DMS53 (cell line): ENCODE results near the gene CROCC.
A peak's percentile ranks its signal among the peaks of the same experiment; 100 is the strongest.

Experiments used
- DNase-seq: peaks from one replicate; lab custom pipeline; 2025; lab: John Stamatoyannopoulos, UW

The CROCC gene

DNA sequence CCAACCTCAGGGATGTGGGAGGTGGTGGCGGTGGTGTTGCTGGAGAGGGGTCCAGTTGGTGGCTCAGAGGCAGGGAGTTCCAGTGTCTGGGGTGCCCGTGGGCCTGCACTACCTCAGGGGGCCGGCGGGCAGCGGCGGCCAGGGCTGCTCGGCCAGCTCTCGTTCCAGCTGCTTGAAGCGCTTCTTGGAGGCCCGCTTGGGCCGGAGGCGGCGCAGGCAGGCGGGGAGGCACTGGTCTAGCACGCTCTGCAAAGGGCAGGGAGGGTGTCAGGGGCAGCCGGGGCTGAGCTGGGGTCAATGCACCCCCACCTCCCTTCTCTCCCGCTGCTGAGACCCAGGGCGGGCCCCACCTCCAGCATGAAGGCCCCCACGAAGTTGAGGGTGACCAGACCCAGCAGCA, 64.4 kb downstream of the CROCC start:
- DNase-seq = no peak

DNA sequence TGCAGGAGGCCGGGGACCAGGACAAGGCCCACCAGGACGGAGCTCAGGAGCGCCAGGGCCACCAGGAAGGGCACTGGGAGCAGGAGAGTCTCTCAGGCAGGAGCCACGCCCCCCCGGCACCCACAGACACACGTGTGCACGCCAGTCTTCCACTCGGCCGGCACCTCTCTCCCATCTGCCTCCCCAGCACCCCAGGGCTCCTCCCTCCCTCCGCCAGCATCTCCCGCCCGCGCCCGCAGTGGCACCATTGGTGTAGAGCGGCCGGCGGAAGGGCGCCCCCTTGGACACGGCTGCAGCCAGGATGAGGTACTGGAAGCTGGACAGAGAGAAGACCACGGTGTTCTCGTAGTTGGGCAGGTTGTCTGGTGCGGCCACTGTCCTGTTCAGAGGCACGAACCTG, 64.8 kb downstream of the CROCC start:
- no peak for DNase-seq

DNA sequence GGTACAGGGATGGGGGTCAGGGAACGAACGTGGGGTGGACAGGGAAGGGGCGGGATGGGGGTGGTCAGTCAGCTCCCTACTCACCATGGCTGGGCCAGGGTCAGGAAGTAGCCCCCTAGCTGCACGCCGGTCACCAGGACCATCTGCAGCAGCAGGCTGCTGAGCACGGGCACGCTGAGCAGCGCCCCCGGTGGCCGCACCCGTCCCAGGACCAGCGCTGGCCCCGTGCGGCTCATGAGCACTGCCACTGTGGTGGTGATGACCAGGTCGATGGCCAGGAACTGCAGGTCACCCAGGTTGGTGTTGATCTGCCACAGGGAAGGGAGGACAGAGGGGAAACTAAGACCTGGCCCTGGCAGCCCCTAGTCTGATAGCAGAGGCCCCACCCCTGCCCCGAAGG, 65.2 kb downstream of the CROCC start:
- DNase-seq = peak; percentile 43

DNA sequence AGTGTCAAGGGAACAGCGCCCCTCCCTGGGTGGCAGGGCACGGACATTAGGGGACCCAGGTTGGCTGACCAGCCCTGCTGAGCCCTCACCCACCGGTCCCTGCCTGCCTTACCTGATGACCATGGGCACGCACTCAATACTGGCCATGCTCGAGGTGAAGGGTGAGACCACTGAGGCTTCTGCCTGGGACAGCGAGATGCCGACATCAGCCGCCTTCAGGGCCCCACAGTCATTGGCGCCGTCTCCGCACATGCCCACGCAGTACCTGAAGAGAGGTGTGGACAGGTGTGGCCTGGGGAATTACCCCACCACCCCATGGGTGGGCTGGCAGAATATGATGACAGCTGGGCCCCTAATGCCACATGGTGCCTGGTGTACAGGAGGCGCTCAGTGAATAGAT, 66.5 kb downstream of the CROCC start:
- no peak for DNase-seq

DNA sequence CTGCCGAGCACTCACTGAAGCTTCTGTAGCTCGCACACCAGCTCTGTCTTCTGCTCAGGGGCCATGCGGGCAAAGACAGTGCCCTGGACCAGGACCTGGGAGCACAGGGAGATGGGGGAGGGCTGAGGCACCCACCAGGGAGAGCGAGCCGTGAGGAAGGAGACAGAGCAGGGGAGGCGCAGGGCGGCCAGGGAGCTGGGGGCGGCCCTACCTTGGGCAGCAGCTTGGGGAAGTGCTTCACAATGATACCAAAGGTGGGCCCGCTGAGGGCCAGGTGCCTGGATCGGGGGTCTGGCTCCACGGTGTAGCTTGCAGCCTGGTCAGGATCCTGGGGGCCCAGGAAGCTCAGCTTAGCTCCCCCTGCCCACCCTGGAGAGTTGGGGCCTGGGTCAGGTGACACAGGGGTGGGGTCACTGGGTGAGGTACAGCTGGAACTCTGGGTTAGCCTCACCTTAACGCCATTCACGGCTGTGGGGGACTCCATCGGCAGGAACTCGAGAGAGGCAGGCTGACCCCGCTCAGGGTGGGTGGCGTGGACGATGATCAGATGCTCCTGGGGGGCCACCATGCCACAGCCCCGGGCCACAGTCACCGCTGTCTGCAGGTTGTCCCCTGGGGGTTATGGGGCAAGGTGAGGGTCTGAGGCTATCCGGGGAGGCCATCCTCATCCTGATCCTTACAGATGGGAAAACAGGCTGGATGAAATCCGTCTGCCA, 68.1 kb downstream of the CROCC start:
- no peak for DNase-seq

DNA sequence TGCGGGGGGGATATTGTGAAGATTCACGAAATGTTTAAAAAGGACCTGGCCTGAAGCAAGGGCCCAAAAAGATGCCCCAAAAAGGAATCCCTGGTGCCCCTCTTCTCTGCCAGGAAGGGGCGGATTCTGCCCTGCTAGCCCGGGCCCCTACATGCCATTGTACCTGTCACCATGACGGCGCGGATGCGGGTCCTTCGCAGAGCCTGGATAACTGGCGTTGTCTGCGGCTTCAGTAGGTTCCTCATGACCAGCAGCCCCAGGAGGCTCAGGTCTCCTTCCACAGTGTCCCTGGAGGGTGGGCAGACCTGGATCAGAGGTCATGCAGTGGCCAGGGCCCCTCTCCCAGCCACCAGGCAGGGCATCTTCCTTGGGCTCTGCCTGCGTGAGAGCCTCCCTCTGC, 69.8 kb downstream of the CROCC start:
- no peak for DNase-seq

DNA sequence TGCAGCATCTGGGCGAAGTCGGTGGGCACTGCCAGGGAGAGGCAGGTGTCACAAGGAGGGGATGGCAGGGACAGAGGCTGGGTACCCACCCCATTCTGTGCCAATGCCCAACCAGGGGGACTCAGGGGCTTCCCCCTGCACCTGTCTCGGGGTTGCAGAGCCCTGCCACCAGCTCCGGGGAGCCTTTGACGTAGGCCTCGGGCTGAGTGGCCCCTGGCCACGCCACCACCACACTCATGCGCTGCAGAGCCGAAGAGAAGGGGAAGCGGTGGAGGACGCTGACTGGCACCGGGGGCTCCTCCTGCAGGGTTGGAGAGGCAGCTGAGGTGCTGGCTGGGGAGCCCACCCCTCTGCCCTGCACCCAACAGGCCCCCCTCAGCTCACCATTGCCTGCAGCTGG, 70.4 kb downstream of the CROCC start:
- DNase-seq = no peak

DNA sequence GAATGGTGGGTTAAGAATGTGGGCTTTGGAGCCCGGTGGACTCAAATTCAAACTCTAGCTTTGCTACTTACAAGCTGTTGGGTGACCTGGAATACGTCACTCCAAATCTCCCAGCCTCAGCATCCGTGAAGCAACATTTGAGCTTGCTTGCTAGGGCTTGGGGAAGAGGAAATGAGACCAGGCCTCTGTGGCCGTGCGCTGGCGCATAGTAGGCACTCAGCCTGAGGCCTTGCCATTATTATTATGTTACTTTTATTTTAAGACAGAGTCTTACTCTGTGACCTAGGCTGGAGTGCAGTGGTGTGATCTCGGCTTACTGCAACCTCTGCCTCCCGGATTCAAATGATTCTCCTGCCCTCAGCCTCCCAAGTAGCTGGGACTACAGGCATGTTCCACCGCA, 70.9 kb downstream of the CROCC start:
- no peak for DNase-seq

DNA sequence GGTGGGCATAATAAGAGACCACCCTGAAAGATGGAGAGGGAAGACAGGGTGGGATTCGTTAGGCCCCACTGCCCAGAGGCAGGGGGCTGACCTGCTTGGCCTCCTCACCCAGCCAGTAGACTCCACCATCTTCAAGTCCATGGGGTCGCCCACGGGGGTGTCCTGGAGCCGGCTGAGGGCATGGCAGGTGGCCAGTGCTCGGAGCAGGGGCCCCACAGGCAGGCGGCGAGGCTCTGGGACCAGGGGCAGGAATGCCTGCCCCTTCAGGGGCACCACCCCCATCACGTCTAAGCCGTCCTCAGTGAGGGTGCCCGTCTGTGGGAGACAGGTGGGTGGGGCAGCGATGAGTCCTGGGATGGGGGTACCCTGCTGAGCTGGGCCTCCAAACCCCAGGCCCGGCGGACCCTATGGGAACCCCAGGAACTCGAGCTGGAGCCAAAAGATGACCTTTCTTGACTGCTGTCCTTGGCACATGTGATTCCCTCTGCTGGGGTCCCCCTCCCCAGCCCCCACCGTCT, 71.8 kb downstream of the CROCC start:
- no peak for DNase-seq

DNA sequence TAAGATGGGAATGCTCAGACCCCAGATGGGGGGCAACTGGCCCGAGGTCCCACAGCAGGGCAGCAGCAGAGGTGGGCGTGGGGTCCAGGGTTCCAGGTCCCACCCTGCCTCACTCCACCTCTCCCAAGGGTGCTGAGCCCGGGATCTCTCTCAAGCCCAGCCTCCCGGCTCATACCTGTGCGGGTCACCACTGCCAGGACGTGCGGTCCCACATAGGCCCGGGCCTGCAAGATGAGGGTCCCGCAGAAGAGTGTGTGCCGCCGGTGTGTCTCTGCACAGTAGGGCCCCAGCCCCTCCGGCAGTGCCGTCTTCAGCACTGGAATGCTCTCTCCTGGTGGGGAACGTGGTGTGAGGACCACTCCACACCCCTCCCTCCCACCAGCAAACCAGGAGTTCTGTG, 75.1 kb downstream of the CROCC start:
- no peak for DNase-seq

DNA sequence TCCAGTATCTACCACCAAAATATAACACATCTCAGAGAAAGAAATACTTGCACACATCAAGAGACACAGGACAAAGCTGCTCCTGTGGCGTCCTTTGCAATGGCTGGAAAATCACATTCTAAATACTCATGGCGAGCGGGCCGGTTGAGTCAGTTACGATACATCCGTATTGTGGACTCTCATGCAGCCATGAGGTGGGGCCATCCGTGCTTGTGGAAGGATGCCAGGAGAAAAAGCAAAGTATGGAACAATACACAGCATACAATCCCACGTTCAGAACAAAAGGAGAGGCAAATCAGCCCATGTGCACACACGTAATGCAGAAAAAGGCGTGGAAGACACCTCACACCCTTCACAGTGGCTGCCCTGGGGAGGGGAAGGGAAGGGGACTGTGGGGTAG, 76.9 kb downstream of the CROCC start:
- DNase-seq = no peak

DNA sequence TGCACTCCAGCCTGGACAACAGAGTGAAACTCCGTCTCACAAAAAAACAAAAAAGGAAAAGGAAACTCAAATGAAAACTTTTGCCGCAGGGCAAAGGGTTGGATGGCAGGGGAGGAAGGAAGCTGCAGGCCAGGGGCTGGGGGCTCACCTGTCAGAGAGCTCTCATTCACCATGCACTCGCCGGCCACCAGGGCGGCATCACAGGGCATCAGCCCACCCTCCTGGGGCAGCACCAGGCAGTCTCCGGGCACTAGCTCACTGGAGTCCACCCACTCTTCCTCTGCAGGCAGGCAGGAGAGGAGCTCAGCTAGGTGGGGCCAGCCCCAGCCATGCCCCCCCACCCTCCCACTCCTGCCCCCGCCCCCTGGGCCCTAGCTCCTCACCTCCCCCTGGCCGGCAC, 78.1 kb downstream of the CROCC start:
- no peak for DNase-seq

DNA sequence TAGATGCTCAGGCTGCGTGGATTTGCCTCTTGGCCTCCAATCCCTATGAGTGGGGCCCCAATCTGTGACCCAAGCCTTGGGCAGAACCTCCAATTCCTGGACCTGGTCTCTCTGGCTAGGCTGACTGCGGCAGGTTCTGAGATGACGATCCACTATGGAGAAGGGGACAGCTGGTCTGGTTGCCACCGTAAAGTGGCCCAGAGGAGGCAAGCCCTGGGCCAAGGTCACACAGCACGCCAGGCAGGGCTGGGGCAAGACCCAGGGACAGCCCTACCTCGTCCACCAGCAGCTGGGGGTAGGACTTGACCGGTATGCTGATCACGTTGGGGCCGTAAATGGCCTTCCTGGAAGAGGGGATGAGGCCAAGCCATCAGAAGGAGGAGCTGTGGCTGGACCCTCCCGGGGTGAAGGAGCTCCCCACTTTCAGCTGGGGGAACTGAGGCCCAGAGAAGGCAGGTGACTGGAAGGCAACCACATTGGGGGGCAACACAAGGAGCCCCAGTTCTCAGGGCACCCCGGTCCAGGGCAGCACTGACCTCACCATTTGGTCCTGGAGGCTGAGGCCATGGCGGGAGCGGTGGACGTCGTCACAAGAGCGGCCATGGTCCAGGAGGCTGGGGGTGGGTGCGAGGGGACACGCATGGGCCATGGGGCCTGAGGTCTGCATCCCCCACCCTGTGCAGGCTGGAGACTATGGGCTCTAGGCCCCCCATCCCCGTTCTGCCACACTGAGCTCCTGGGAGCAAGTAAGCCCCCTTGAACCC, 80.2 kb downstream of the CROCC start:
- no peak for DNase-seq

DNA sequence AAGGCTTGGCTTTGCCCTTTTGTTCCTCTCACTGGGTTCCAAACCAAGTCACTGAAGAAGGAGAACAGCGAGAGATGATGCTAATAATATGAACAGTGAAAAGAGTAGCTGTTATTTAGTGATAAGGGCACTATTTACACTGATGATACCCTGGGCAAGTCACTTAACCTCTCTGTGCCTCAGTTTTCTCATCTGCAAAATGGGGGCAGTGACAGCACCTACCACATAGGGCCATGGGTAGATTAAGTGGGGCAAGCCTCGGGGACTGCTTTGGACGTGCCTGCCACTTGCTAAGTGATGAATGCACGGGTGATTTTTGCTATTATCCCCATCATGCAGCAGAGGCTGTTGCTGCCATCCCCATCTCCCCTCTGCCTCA, 80.8 kb downstream of the CROCC start:
- DNase-seq = no peak

DNA sequence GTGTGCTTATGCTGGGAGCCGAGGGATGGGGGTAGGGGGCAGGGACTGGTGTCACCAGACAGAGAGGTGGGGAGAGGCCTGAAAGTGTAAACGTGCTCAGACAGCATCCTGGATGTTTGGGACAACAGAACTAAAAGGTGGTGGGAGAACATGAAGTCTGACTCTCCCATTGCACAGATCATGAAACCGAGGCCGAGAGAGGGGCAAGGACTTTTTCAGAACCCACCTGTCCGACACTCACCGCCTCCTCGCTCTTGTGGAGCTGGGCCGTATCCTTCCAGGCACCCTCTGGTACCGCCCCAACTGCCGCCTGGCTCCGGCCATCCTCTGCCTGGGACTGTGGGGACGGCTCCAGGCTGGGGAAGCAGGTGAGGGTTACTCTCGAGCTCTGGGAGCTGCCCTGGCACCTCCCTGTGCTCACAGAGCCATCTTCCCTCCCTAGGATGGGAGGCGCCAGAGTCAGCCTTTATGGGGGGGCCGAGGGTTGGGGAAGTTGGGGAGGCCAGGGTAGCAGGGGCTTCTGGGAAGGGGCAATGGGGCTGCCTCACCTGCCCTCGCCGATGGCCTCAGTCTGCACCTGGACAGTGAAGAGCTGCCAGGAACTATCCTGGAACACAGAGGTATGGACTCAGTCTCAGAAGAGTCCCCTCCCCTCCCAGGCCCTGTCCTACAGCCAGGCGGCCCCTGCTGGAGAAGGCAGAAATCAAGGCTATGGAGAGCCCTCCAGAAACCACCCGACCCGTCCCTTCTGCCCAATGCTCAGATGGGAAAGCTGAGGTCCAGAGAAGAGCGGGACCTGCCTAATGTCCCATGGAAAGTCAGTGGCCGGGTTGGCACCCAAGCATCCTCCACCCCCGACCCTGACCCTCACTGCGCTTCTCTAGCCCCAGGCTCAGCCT, 83.0 kb downstream of the CROCC start:
- peak; percentile 17 for DNase-seq

DNA sequence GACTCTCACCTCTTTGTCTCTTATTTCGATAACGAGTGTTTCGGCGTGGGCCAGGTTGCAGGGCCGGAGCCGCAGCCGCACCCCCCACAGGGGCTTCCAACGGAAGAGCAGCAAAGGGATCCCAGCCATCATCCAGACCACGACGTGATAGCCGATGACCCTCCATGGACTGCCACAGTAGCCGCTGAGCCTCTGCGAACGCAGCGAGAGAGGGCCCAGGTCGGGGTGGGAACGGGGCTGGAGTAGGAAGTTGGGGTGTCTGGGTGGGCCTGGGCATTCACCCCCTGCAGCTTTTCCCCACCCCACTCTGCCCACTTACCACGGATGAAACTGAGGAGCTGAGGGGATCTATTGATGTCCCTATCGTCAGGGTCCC, 83.6 kb downstream of the CROCC start:
- DNase-seq = no peak

DNA sequence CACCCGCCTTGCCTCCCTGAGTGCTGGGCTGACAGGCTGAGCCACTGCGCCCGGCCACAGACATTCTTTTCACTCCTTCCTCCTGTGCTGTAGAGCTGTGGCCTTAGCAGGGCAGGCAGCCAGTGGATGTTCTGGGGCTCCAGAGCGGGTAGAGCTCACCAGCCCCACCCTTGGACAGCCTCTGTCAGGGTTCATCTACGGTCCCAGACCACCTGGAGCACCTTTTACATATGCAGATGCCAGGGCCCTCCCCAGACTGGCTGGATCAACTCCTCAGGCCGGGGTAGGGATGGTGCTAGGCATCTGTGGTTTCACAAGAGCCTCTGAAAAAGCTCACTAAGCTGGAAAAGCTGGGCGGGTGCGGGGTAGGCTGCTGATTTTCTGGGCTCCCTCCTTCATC, 85.4 kb downstream of the CROCC start:
- DNase-seq = no peak

DNA sequence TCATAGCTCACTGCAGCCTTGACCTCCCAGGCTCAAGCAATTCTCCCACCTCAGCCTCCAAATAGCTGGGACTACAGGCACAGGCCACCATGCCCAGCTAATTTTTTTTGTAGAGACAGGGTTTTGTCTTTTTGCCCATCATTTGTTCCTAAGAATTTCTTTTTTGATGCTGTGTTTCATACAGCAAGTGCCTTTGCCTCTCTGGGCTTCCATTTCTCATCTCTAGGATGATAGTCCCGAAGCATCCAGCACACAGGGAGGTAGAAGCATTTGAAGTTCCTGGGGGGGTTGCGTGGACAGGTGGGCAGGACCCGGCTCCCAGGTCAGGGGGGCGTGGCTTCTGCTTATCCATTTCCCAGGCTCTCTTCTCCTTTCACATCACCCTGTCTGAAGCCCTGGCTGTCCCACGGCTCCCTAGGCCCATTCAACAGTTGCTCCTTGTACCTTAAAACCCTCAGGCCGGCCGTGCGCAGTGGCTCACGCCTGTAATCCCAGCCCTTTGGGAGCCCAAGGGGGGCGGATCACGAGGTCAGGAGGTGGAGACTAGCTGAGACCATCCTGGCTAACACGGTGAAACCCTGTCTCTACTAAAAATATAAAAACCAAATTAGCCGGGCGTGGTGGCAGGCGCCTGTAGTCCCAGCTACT, 86.6 kb downstream of the CROCC start:
- no peak for DNase-seq

DNA sequence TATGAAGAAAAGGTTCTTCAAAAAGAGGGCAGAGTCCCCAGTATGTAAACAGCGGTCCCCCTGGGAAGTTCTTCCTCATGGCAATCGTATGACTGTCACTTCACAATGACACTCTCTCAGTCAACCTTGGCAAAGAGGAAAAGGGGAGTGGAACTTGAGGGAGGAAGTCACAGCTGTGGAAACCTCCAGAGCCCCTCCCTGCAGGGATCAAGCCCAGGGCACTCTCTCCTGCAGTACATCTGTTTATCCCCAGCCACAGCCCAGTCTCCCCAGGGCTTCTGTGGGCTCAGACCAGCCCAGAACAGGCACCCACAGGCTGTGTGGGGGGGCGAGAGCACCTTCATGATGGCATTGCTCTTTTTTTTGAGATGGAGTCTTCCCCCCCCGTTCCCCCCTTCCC, 88.0 kb downstream of the CROCC start:
- DNase-seq = peak; percentile 16

DNA sequence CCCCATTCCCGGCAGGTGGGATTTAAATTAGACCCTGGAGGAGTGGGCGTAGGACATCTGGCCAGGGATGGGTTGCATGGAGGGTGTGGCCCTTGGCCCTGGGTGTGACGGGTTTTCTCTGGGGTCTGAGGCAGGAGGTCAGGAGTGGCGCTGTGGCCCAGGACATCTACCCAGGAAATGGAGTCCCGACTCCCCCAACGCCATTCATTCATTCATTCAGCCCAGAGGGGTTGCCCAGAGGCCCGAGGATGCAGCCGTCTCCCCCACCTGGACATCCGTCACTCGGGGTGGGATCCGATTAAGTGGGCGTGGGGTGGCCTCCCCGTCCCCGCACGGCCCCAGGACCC, 89.3 kb downstream of the CROCC start:
- DNase-seq = peak; percentile 47

DNA sequence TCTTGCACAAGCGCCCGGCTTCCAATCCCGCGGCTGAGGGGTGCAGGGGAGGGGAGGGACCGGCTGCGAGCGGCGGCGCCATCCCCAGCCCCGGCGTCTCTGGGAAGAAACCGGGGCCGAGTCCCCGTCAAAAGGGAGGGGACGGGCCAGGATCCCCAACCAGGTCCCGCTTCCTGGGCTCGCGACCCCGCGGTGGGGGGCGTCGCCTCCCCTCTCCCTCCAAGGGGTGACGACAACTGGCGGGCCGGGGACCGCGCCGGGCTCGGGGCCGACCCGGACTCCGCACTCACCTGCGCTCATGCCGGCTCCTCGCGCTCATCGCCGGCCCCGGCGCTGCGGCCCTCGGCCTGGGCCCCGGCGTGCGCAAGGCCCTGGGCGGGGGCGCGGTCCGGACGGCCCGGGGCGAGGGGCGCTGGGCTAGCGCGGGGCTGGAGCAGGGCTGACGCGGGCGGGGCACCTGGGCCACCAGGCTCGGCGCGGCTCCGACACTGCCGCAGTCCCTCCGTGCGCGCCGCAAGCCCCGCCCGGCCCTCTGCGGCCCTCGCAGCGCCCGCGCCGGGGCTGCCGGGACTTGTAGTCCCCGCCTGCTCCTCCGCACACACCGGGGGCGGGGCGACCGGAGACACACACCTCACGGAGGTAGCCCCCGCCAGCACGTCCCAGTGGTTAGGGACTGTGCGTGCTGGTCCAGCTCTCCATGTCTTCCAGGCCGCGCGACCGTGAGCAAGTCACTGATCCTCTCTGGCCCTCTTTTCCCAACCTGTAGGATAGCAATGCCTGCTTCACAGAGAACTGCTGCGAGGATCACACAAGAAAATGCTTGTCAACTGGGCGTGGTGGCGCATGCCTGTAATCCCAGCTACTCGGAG, 89.9 kb downstream of the CROCC start, which contains the start of gene ATP13A2:
ATP13A2 (minus strand) TSS at position 490 of the 869 bp plus-strand sequence; CDS start at position 300, 190 bp downstream.
- peak; percentile 96 for DNase-seq
